Aorta (tissue), 5 donors: Measurements from ENCODE around the gene TRERF1. TPM values are rescaled to one million over a fixed set of nuclear protein-coding genes. Genes with fewer than 3 reads are reported as not detected.
"Not testable (repeated sequence)": the region's sequence is repeated elsewhere in the genome, so short reads cannot be mapped to it uniquely, and the experiment has no call there.

Source experiments
- ATAC-seq: fragments of 200-7000 bp; cut with Tn5 transposase; one replicate; pipeline ENCODE4 v1.9.1; 2022; ENCODE audit warnings: moderate library complexity; ENCODE audit not compliant: low FRiP score
- DNase-seq, 2 donors: peaks; one replicate each; pipeline ENCODE4 v3.0.0-alpha.2; 2020
- H3K27ac ChIP-seq, 2 donors: one replicate each; pipeline ENCODE4 v1.5.1; 2013; ENCODE audit warnings: low read length in 2 of 2, mild to moderate bottlenecking in 2 of 2, moderate library complexity in 2 of 2, control low read depth in 1 of 2, inconsistent platforms in 1 of 2, low read depth in 1 of 2
- H3K27me3 ChIP-seq, 2 donors: one replicate each; pipeline ENCODE4 v1.6.1; 2013; ENCODE audit warnings: control low read depth in 1 of 2, low read length in 1 of 2, mild to moderate bottlenecking in 1 of 2, moderate library complexity in 1 of 2; ENCODE audit not compliant: insufficient read depth in 2 of 2, control insufficient read depth in 1 of 2
- H3K36me3 ChIP-seq, 2 donors: one replicate each; pipeline ENCODE4 v1.6.1; 2013; ENCODE audit warnings: control low read depth in 1 of 2, low read length in 1 of 2, mild to moderate bottlenecking in 1 of 2; ENCODE audit not compliant: insufficient read depth in 2 of 2, control insufficient read depth in 1 of 2
- H3K4me1 ChIP-seq, 2 donors: one replicate each; pipeline ENCODE4 v1.6.1; 2013; ENCODE audit warnings: low read length in 2 of 2, control low read depth in 1 of 2, mild to moderate bottlenecking in 1 of 2, moderate library complexity in 1 of 2; ENCODE audit not compliant: insufficient read depth in 2 of 2, control insufficient read depth in 1 of 2
- H3K4me3 ChIP-seq, 2 donors: one replicate each; pipeline ENCODE4 v1.5.1; 2013; ENCODE audit warnings: low read length in 2 of 2, control low read depth in 1 of 2, mild to moderate bottlenecking in 1 of 2
- H3K9me3 ChIP-seq: one replicate; pipeline ENCODE4 v1.6.1; 2013; ENCODE audit warnings: mild to moderate bottlenecking, low read length; ENCODE audit not compliant: control insufficient read depth
- WGBS, 2 donors: extraction: QIAGEN DNeasy Blood & Tissue Kit; methylation state at CpG; one replicate each; pipeline ENCODE4 v1.1.7; 2013; 5-methylcytosine and 5-hydroxymethylcytosine counted together
- intact Hi-C, 2 donors: fragments of 100-400 bp; cut with DNase I; formaldehyde crosslinking; loops; one replicate each; pipeline versions ENCODE4 v1.14.2 to v1.15.0; 2022
- polyA plus RNA-seq, 2 donors: library from polyadenylated mRNA; stranded (reverse); fragments of 200-250 nt; gene quantifications; one replicate each; pipeline ENCODE4 v1.2.3, GENCODE V29; 2013
- total RNA-seq, 2 donors: library from RNA; stranded (reverse); fragmentation: NEBNext Ultra II Directional; extraction: Animal tissue kit (Norgen Biotek cat#: 25700); gene quantifications; one replicate each; pipeline ENCODE4 v1.2.1, GENCODE V29; 2021
- donor health status: healthy with polysubstance abuse.
- donor health status: Bipolar disorder and iron deficiency.
- donor health status: DM: no; HTN: no; CAD: no.
- donor health status: DM: no; HTN: no; CAD: no.
- donor health status: DM: yes; HTN: yes; CAD: no.

Gene TRERF1
- total and polyA plus RNA-seq, 4 donors = 0.50 to 9.5 (median 2.2) TPM

GRCh38 chr6:42197555-42198362, 254.0 kb downstream of the TRERF1 start:
- peaks cover 0 to 2% of the 10 kb centered on the region in 2 donors for H3K4me1 ChIP-seq
- no peaks in the 10 kb centered on the region for H3K9me3 ChIP-seq
- intact Hi-C loops = no loop called here
- DNase-seq (no peak), ATAC-seq (no peak)
- H3K36me3 ChIP-seq = peaks cover 0 to 2% of the 10 kb centered on the region in 2 donors
- 80 to 84% methylated on average over 13 of the region's 13 CpGs for WGBS, 2 donors
- no peak overlapping the region for H3K4me3 ChIP-seq
- H3K27me3 ChIP-seq = no peaks in the 10 kb centered on the region
- H3K27ac ChIP-seq = no peak overlapping the region

- Histone ChIP-seq H3K27ac (no peak overlapping the region), H3K4me1 (peaks cover 0 to 2% of the 10 kb centered on the region in 2 donors), H3K4me3 (no peak overlapping the region), H3K27me3 (no peaks in the 10 kb centered on the region), H3K36me3 (peaks cover 0 to 2% of the 10 kb centered on the region in 2 donors), H3K9me3 (no peaks in the 10 kb centered on the region)
- 83% methylated on average over 4 of the region's 4 CpGs for WGBS, 2 donors
- DNase-seq (no peak), ATAC-seq (no peak)
- intact Hi-C loops = no loop called here
Measured at GRCh38 chr6:42195415-42195814, 256.3 kb downstream of the TRERF1 start.

DNA sequence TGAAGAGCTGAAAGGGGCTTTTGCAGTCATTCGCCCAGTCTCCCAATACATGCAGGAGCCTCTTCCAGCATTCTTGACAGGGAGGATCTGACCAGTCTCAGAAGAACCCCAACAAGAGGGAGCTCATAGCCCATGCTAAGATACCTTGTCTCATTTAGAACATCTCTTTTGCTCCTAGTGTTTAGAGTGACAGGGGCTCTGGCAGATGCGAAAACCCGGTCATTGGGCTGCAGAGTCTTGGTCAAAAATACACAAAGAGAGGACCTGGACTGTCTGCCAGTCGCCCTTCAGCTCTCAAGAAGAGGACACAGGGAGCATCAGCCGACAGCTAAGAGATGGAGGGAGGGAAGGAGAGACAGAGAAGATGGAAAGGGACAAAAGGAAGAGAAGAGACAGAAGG, 257.7 kb downstream of the TRERF1 start:
- no peak overlapping the region for H3K27ac ChIP-seq
- DNase-seq = peak in 1 of 2 donors; percentile 5

DNA sequence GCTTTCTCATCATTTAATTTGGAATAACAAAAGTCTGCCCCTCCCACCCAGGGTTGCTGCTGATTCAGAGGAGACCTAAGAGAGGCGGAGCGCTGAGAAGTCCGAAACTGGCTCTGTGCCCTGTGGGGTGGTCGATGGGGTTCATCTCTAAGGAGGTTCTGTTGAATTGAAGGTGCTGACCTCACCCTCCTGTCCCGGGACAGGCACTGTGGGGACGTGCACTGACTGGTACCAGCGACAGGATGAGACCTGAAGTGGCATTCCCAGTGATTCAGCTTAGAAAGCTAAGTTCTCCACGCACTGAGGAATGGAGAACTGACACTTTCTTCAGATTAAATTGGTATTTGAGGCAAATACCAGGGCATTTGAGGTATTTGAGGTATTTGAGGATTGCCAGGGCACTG, 258.2 kb downstream of the TRERF1 start:
- intact Hi-C loops = no loop called here
- WGBS, 2 donors = 19 to 25% methylated on average over 8 of the region's 8 CpGs
- H3K36me3 ChIP-seq = no peaks in the 10 kb centered on the region
- H3K4me3 ChIP-seq = no peak overlapping the region
- no peaks in the 10 kb centered on the region for H3K4me1 ChIP-seq
- no peaks in the 10 kb centered on the region for H3K9me3 ChIP-seq
- no peak for DNase-seq
- H3K27ac ChIP-seq = no peak overlapping the region
- no peak for ATAC-seq
- H3K27me3 ChIP-seq = no peaks in the 10 kb centered on the region

More for the DNA sequence above, 257.7 kb downstream of the TRERF1 start:
- no peaks in the 10 kb centered on the region for H3K9me3 ChIP-seq
- 82 to 88% methylated on average over 5 of the region's 5 CpGs for WGBS, 2 donors
- no peaks in the 10 kb centered on the region for H3K36me3 ChIP-seq
- H3K4me3 ChIP-seq = no peak overlapping the region
- no peaks in the 10 kb centered on the region for H3K4me1 ChIP-seq
- intact Hi-C loops = no loop called here
- no peaks in the 10 kb centered on the region for H3K27me3 ChIP-seq
- no peak for ATAC-seq

- H3K9me3 ChIP-seq, DNase-seq, intact Hi-C loops, H3K4me1 ChIP-seq, H3K36me3 ChIP-seq, H3K27ac ChIP-seq, H3K27me3 ChIP-seq, H3K4me3 ChIP-seq, ATAC-seq: not testable (repeated sequence)
- WGBS, 2 donors = 93 to 94% methylated on average over 5 of the region's 5 CpGs
Measured at GRCh38 chr6:42192385-42192784, 259.3 kb downstream of the TRERF1 start.

DNA sequence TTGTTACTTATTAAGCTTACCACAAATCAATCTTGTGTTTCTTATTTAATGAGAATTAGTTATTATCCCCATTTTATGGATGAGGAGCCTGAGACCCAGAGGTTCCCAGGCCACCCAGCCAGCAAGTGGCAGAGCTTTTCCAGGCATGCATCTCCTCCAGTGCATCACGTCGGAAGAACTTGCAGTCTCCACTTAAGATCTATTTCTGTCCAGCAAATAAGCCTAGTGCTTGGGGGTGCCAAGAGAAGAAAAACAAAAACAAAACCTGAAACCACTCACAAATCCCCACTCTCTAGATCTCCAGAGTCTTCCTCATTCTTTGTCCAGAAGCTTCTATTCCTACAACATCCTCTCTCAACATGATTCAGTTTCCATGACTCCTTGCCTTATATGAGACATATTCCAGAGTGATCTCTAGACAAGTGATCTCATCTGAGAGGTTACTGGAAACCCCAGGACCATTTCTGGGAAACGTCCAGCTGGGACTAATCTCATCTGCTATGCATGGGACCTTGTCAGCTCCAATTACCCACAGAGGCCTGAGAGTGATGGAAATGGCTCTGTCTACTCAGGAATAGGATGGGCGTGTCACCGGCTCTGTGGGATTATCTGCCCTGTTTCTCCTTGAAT, 261.1 kb downstream of the TRERF1 start:
- DNase-seq = no peak
- intact Hi-C loops = no loop called here

GRCh38 chr6:42188406-42188805, 263.3 kb downstream of the TRERF1 start:
- Histone ChIP-seq H3K36me3 (no peaks in the 10 kb centered on the region), H3K4me1 (no peaks in the 10 kb centered on the region), H3K27me3 (no peaks in the 10 kb centered on the region), H3K4me3 (no peak overlapping the region), H3K9me3 (no peaks in the 10 kb centered on the region), H3K27ac (no peak overlapping the region)
- DNase-seq (no peak), ATAC-seq (no peak)
- intact Hi-C loops = no loop called here
- WGBS, 2 donors = 72 to 93% methylated on average over 6 of the region's 6 CpGs

More for the DNA sequence above, 261.1 kb downstream of the TRERF1 start:
- H3K9me3 ChIP-seq = no peaks in the 10 kb centered on the region
- H3K4me3 ChIP-seq = no peak overlapping the region
- H3K27ac ChIP-seq = no peak overlapping the region
- 75% methylated on average over 5 of the region's 5 CpGs for WGBS, 2 donors
- no peaks in the 10 kb centered on the region for H3K4me1 ChIP-seq
- H3K27me3 ChIP-seq = no peaks in the 10 kb centered on the region
- ATAC-seq = no peak
- H3K36me3 ChIP-seq = no peaks in the 10 kb centered on the region

DNA sequence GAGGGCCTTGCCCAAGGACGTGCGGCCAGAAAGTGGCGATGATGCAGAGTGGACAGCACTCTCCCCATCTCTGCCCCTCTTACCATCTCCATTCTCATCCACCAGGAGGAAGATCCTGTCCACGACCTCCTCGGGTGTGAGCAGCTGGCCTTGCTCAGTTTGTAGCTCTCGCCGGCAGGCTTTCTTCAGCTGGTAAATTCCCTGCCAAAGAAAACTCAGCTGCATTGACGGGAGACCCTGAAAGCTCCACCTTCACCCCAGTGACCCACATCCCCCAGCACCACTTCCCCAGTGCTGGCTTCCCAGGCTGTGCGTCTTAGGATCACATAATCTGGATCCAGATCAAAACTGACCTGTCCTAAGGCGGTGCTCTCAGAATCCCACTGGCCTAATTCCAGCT, 266.1 kb downstream of the TRERF1 start:
- intact Hi-C loops = no loop called here
- WGBS, 2 donors = 45 to 57% methylated on average over 10 of the region's 10 CpGs

DNA sequence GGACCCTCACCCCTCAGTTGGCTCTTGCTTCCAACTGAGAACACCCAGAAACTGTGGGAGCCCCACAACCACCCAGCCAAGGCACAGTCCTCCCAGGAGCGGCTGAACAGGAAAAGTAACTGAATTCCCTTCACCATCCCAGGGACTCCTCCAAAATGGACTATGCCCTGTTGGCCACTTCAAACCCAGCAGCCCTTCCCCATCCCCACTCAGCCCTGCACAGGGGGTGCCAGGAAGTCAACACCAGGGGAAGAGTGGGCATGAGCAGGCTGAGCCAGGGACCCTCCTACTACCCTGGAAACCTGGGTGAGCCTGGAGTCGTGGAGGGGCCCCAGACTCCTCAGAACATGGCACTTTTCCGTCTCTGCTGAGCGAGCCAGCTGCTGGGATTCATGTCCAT, 267.3 kb downstream of the TRERF1 start:
- Histone ChIP-seq H3K27ac (no peak overlapping the region), H3K4me3 (no peak overlapping the region), H3K36me3 (no peaks in the 10 kb centered on the region), H3K4me1 (no peaks in the 10 kb centered on the region), H3K27me3 (no peaks in the 10 kb centered on the region), H3K9me3 (no peaks in the 10 kb centered on the region)
- intact Hi-C loops = no loop called here
- ATAC-seq = no peak
- DNase-seq = peak in 1 of 2 donors; percentile 45
- WGBS, 2 donors = 87 to 90% methylated on average over 4 of the region's 4 CpGs

More for the DNA sequence above, 266.1 kb downstream of the TRERF1 start:
- no peak overlapping the region for H3K27ac ChIP-seq
- H3K4me1 ChIP-seq = no peaks in the 10 kb centered on the region
- H3K4me3 ChIP-seq = no peak overlapping the region
- no peaks in the 10 kb centered on the region for H3K9me3 ChIP-seq
- ATAC-seq = no peak
- peak in 1 of 2 donors; percentile 37 for DNase-seq
- H3K27me3 ChIP-seq = no peaks in the 10 kb centered on the region
- H3K36me3 ChIP-seq = no peaks in the 10 kb centered on the region
